Activated CD4-positive, alpha-beta T cell treated with anti-CD3 and anti-CD28 coated beads, Interleukin-2, amount 50 U/mL, for 16 hours (primary cell): ENCODE results near the gene LGALS3.

ENCODE experiments used
- DNase-seq: peaks from one replicate; pipeline ENCODE4 v3.0.0-alpha.2; 2020

The LGALS3 gene

GRCh38 chr14:55194656-55195355 lies 65.8 kb downstream of the LGALS3 start:
- DNase-seq, result no peak
